Cardiac muscle cell (in vitro differentiated cells and primary cell): ENCODE measurements around the gene PUSL1. TPM values are rescaled to one million over a fixed set of nuclear protein-coding genes. Genes with fewer than 3 reads are reported as not detected.

Source experiments
- DNase-seq, 2 donors: peaks; one replicate each; pipeline versions ENCODE4 v3.0.0 to v3.0.0-alpha.2; 2010 to 2017; ENCODE audit warnings: low read depth in 1 of 2, low spot score in 1 of 2
- H3K27ac ChIP-seq: fragments of 200-600 bp; sonication (generic); 2 replicates; pipeline ENCODE4 v1.5.1; 2016
- H3K27me3 ChIP-seq: fragments of 200-600 bp; sonication (generic); 2 replicates; pipeline ENCODE4 v1.6.0; 2016; ENCODE audit warnings: control low read depth
- H3K36me3 ChIP-seq: fragments of 200-600 bp; sonication (generic); 2 replicates; pipeline ENCODE4 v1.5.1; 2016; ENCODE audit warnings: control low read depth
- H3K4me1 ChIP-seq: fragments of 200-600 bp; sonication (generic); 2 replicates; pipeline ENCODE4 v1.8.1; 2017; ENCODE audit warnings: low read depth, mild to moderate bottlenecking, mixed run types
- H3K4me3 ChIP-seq: fragments of 200-600 bp; sonication (generic); 2 replicates; pipeline ENCODE4 v1.5.1; 2016; ENCODE audit warnings: mild to moderate bottlenecking
- H3K9me3 ChIP-seq: fragments of 200-600 bp; sonication (generic); 2 replicates; pipeline ENCODE4 v1.5.1; 2017; ENCODE audit warnings: low read depth, mild to moderate bottlenecking, control low read depth
- polyA plus RNA-seq: library from polyadenylated mRNA; unstranded; fragments of >200 nt; fragmentation: Nextera tagmentation; extraction: Ambion mirVana; gene quantifications from 2 replicates; pipeline ENCODE4 v1.2.1, GENCODE V29; 2016
- total RNA-seq: library from RNA; depleted of rRNA; stranded (reverse); fragments of >200 nt; gene quantifications from 2 replicates; pipeline ENCODE4 v1.2.3, GENCODE V29; 2016
- TF ChIP-seq, protein P1 (sequence below): IDR thresholded peaks from 2 replicates; pipeline ENCODE4 v1.5.1; 2012; ENCODE audit warnings: low read depth, mild to moderate bottlenecking, low read length

The PUSL1 gene
- total and polyA plus RNA-seq, 2 experiments from 2014 or later = 18.7 to 25.0 TPM

DNA sequence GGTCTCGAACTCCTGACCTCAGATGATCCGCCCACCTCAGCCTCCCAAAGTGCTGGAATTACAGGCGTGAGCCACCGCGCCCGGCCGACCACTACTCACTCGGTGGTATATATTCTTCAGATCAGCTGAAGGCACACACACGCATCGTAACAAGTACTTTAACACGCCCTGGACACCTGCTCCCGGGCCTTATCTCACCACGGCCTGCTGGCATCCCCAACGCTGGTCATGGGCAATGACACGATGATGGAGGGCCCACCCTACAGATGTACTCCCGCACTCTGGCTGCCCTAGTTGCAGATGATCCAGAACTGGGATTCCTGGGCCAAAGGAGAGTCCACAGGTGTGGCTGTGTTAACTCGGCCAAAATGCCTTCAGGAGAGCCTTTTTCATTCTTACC, 46.3 kb upstream of the PUSL1 start:
- H3K27me3 ChIP-seq = no peaks in the 10 kb centered on the region
- H3K9me3 ChIP-seq = no peaks in the 10 kb centered on the region
- H3K36me3 ChIP-seq = peaks cover 15% of the 10 kb centered on the region
- no peak overlapping the region for H3K27ac ChIP-seq
- DNase-seq = no peak
- no peak overlapping the region for H3K4me3 ChIP-seq
- H3K4me1 ChIP-seq = no peaks in the 10 kb centered on the region
- TF ChIP-seq, protein P1, sequence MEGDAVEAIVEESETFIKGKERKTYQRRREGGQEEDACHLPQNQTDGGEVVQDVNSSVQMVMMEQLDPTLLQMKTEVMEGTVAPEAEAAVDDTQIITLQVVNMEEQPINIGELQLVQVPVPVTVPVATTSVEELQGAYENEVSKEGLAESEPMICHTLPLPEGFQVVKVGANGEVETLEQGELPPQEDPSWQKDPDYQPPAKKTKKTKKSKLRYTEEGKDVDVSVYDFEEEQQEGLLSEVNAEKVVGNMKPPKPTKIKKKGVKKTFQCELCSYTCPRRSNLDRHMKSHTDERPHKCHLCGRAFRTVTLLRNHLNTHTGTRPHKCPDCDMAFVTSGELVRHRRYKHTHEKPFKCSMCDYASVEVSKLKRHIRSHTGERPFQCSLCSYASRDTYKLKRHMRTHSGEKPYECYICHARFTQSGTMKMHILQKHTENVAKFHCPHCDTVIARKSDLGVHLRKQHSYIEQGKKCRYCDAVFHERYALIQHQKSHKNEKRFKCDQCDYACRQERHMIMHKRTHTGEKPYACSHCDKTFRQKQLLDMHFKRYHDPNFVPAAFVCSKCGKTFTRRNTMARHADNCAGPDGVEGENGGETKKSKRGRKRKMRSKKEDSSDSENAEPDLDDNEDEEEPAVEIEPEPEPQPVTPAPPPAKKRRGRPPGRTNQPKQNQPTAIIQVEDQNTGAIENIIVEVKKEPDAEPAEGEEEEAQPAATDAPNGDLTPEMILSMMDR = no peak

DNA sequence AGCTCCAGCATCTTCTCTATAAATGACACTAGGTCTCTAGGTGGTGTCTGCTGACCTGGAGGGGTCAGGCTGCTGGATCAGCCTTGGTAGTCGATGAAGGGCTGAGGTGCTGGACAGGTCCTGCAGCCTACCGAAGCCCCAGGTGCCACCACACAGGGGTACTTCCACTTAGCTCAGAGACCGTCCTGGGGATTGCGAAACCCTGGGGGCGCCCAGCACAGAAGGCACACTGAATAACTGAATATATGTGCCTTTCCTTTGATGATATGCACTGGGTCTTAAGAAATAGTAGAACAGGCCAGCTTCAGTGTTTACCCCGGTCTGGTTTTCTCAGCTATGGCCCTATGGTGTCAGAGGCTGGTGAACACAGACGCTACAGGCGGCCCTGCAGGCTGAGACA, 45.6 kb upstream of the PUSL1 start:
- H3K36me3 ChIP-seq = peaks cover 15% of the 10 kb centered on the region
- TF ChIP-seq, protein P1 = no peak
- H3K27me3 ChIP-seq = no peaks in the 10 kb centered on the region
- no peak for DNase-seq
- H3K9me3 ChIP-seq = no peaks in the 10 kb centered on the region
- no peak overlapping the region for H3K4me3 ChIP-seq
- no peaks in the 10 kb centered on the region for H3K4me1 ChIP-seq
- H3K27ac ChIP-seq = no peak overlapping the region

DNA sequence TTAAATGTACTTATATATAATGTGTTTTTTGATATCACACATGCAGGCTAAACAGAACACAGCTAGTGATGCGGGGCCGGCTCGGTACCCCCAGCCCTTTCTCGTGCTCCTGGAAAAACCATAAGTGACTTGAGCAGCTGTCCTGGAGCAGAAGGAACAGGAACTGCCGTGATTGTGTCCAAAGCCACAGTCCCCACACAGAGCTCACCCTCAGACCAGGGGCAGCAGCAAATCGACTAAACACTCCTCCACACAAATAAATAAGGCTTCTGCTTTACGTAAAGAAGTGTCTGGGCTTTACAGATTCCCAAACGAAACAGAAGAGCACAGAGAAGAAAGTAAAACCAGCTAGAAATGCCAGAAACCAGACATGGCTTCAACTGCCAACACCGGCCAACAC, 44.4 kb upstream of the PUSL1 start:
- Histone ChIP-seq H3K27ac (no peak overlapping the region), H3K36me3 (peaks cover 15% of the 10 kb centered on the region), H3K9me3 (no peaks in the 10 kb centered on the region), H3K4me1 (no peaks in the 10 kb centered on the region), H3K4me3 (no peak overlapping the region), H3K27me3 (no peaks in the 10 kb centered on the region)
- TF ChIP-seq, protein P1 = no peak
- DNase-seq = no peak

DNA sequence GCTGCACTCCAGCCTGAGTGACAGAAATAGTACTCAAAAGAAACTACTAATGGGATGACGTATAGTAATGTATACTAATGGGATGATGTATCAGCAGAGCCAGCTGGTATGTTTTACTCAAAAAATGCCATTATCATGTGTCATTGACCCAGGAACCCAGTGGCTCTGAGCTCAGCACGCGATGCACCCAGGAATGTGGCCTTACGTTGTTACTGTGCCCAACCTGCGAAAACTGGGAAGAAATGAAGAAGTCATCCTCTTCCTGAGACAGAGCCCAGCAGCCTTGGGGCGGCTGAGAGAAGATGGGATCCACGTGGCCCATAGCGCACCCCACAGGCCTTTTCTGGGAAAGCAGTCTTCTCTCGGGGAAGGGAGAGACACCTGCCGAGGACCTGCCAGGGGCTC, 43.5 kb upstream of the PUSL1 start:
- H3K27ac ChIP-seq = peak overlapping the region; percentile 35
- no peaks in the 10 kb centered on the region for H3K27me3 ChIP-seq
- H3K4me3 ChIP-seq = no peak overlapping the region
- peaks cover 15% of the 10 kb centered on the region for H3K36me3 ChIP-seq
- peak in 1 of 2 donors; percentile 79 for DNase-seq
- H3K4me1 ChIP-seq = no peaks in the 10 kb centered on the region
- H3K9me3 ChIP-seq = no peaks in the 10 kb centered on the region
- TF ChIP-seq, protein P1 = peak; percentile 51

DNA sequence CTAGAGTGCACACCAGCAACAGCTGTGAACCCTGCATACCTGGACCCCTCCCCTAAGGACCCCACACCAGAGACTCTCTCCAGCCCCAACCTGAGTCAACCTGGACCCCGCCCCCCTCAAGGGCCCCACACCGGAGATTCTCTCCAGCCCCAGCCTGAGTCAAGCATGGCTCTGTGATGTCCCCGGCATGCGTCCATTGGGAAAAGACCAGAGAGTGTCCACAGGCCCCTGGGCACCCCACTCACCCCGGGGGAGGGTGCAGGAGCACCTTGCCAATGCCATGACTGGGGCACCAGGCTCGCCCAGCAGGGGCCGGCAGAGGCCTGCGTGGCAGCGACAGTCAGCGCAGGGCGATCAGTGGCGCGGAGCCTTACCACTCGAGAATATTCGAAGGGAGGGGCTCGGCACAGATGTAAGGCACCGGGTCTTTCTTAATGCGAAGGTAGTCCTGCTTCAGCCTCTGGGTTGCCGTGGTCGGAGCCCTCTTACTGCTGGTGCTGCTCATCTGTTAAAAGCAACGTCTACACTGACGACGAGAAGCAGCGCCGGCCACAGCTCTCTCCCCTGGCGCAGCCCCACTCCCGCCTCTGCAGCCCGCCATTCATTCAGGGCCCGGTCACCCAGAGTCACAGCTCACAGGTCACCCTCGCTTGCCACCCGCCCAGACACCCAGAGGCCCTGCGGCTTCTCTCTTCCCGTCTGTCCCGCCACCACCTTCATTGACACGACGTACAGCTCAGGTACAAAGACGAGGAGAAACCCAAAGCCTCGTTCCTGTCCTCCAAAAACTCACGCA, 40.7 kb upstream of the PUSL1 start:
- peaks cover 17% of the 10 kb centered on the region for H3K4me1 ChIP-seq
- TF ChIP-seq, protein P1 = no peak
- H3K27ac ChIP-seq = no peak overlapping the region
- no peaks in the 10 kb centered on the region for H3K9me3 ChIP-seq
- DNase-seq = no peak
- H3K4me3 ChIP-seq = no peak overlapping the region
- H3K36me3 ChIP-seq = peaks cover 12% of the 10 kb centered on the region
- no peaks in the 10 kb centered on the region for H3K27me3 ChIP-seq
